ENCODE results near the gene ZNF532. TPM values are rescaled to one million over a fixed set of nuclear protein-coding genes. Genes with fewer than 3 reads are reported as not detected.
A peak's percentile ranks its signal among the peaks of the same experiment; 100 is the strongest.

ZNF532 gene
- total and polyA plus RNA-seq, 2 experiments from 2014 or later = 28.2 to 108 TPM

DNA sequence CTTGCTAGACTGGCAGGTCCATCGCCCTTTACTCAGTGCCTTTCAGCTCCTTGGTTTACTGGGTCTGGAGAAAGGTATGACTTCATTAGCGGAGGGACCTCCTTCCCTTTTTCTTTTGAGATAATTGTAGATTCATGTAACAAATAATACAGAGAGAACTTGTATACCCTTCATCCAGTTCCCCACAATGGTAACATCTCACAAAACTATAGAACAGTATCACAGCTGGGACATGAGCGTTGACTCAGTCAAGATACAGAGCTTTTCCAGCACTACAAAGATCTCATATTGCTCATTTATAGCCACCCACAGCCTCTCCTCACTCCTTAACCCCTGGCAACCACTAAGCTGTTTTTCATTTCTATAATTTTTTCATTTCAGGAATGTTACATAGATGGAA lies 59.8 kb downstream of the ZNF532 start:
- TF ChIP-seq, protein P1, sequence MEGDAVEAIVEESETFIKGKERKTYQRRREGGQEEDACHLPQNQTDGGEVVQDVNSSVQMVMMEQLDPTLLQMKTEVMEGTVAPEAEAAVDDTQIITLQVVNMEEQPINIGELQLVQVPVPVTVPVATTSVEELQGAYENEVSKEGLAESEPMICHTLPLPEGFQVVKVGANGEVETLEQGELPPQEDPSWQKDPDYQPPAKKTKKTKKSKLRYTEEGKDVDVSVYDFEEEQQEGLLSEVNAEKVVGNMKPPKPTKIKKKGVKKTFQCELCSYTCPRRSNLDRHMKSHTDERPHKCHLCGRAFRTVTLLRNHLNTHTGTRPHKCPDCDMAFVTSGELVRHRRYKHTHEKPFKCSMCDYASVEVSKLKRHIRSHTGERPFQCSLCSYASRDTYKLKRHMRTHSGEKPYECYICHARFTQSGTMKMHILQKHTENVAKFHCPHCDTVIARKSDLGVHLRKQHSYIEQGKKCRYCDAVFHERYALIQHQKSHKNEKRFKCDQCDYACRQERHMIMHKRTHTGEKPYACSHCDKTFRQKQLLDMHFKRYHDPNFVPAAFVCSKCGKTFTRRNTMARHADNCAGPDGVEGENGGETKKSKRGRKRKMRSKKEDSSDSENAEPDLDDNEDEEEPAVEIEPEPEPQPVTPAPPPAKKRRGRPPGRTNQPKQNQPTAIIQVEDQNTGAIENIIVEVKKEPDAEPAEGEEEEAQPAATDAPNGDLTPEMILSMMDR (IDR thresholded peaks at IDR 0.05; ENCODE audit: low read depth, low read length) = no peak
- Histone ChIP-seq H3K4me3 (no peak overlapping the region), H3K4me1 (ENCODE audit: low read depth) (peaks cover 19% of the 10 kb centered on the region), H3K27ac (no peak overlapping the region), H3K27me3 (no peaks in the 10 kb centered on the region), H3K9me3 (ENCODE audit: low read depth) (no peaks in the 10 kb centered on the region), H3K36me3 (peaks cover 7% of the 10 kb centered on the region)
- DNase-seq (ENCODE audit: low read depth in 1 of 2, low spot score in 1 of 2) = no peak

DNA sequence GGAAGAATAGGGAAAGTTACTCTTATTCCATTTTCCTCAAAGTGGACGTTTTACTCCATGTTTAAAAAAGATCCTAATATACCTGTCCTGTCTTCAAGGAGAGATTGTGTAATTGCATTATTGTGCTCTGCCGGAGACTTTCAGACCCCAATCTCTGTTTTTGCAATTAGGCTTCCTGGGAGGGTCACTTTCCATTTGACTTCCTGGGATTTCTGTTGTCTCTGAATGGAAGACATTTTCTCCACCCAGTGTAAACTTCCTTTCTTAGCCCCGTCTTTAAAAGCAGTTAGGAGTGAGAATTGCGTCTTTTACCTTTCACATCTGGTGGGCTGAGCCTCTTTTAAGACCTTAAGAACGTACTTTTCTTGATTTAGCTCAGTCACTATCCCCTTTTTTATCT lies 63.0 kb downstream of the ZNF532 start:
- Histone ChIP-seq H3K27me3 (no peaks in the 10 kb centered on the region), H3K36me3 (no peaks in the 10 kb centered on the region), H3K27ac (no peak overlapping the region), H3K4me3 (no peak overlapping the region), H3K9me3 (ENCODE audit: low read depth) (no peaks in the 10 kb centered on the region), H3K4me1 (ENCODE audit: low read depth) (peaks cover 19% of the 10 kb centered on the region)
- no peak for DNase-seq (ENCODE audit: low read depth in 1 of 2, low spot score in 1 of 2)
- TF ChIP-seq, protein P1 (IDR thresholded peaks at IDR 0.05; ENCODE audit: low read depth, low read length) = no peak

GRCh38 chr18:58928386-58928785 lies 63.7 kb downstream of the ZNF532 start:
- TF ChIP-seq, protein P1 (IDR thresholded peaks at IDR 0.05; ENCODE audit: low read depth, low read length) = no peak
- DNase-seq (ENCODE audit: low read depth in 1 of 2, low spot score in 1 of 2) = no peak
- peak overlapping the region; percentile 43 for H3K27ac ChIP-seq
- no peaks in the 10 kb centered on the region for H3K9me3 ChIP-seq (ENCODE audit: low read depth)
- H3K4me3 ChIP-seq = no peak overlapping the region
- H3K4me1 ChIP-seq (ENCODE audit: low read depth) = peaks cover 19% of the 10 kb centered on the region
- H3K27me3 ChIP-seq = no peaks in the 10 kb centered on the region
- no peaks in the 10 kb centered on the region for H3K36me3 ChIP-seq

GRCh38 chr18:58929206-58929605 lies 64.5 kb downstream of the ZNF532 start:
- Histone ChIP-seq H3K27me3 (no peaks in the 10 kb centered on the region), H3K4me3 (no peak overlapping the region), H3K36me3 (no peaks in the 10 kb centered on the region), H3K9me3 (ENCODE audit: low read depth) (no peaks in the 10 kb centered on the region), H3K4me1 (ENCODE audit: low read depth) (peaks cover 19% of the 10 kb centered on the region), H3K27ac (no peak overlapping the region)
- TF ChIP-seq, protein P1 (IDR thresholded peaks at IDR 0.05; ENCODE audit: low read depth, low read length) = no peak
- no peak for DNase-seq (ENCODE audit: low read depth in 1 of 2, low spot score in 1 of 2)

GRCh38 chr18:58934356-58934755 lies 69.7 kb downstream of the ZNF532 start:
- DNase-seq (ENCODE audit: low read depth in 1 of 2, low spot score in 1 of 2) = no peak
- Histone ChIP-seq H3K36me3 (peaks cover 5% of the 10 kb centered on the region), H3K9me3 (ENCODE audit: low read depth) (no peaks in the 10 kb centered on the region), H3K27me3 (no peaks in the 10 kb centered on the region), H3K4me1 (ENCODE audit: low read depth) (peaks cover 5% of the 10 kb centered on the region), H3K4me3 (no peak overlapping the region), H3K27ac (peak overlapping the region; percentile 17)
- TF ChIP-seq, protein P1 (IDR thresholded peaks at IDR 0.05; ENCODE audit: low read depth, low read length) = no peak

Data from cardiac muscle cell (in vitro differentiated cells and primary cell).